ENCODE measurements around the gene MARK2.

MARK2 gene

DNA sequence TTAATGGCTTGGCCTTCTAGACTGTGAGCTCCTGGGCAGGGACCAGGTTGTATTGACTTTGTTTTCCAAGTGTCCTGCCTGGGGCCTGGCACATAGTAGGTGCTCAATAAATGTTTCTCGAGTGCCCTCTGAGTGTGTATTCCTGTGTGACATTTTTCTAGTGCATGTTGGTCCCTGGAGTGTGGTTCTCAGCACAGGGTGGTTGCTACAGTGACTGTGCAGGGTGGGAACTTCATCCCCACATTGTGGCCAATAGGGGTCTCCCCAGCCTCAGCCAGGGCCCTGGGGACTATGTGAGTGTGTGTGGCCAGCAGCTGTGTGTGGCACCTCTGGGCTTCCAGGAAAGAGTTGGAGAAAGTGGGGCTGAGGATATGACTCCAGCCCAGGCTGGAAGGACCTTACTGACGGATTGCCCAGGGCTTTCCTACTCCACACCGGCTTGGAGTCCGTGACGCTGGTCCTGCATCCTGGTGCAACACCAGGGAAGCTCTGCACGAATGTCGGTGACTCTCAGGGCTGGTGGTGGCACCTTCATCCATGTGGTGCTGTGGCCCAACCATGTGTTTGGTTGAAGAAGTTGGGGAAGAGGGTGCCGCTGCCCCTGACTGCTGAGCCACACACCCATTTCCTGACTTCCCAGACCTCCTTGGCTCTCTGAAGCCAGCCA is 9.0 kb upstream of the MARK2 start:
- DNase-seq (ENCODE audit: low spot score), result no peak

DNA sequence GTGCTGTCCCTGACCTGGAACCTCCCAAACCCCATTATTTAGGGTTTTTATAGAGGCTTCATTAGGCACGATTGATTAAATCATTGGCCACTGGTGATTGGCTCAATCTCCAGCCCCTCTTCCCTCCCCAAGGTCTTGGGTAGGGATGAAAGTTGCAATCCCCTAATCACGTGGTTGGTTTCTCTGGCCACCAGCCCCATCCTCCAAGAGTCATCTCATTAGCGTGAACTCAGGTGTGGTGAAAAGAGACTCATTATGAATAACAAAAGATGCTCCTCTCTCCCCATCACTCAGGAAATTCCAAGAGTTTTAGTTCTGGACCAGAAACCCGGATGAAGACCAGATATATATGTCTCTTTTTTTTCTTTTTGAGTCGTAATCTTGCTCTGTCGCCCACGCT is 7.6 kb upstream of the MARK2 start:
- no peak for DNase-seq (ENCODE audit: low spot score)

DNA sequence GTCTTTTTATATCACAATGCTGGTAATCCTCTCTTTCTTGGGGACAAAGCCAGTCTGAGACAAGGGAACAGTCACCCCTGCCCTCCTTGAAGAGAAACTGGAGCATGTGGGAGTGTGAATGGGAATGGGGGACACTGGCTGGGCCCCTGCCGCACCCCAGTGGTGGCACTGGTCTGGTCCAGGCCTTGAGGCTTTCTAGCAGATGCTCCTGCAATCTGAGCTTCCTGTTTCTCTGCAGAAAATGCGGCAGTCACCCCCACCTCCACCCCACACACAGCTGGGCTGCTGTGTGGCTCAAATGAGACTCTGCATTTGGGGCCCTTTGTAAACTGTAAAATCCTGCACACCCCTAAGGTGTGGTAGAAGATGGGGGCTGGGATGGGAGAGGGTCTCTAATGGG is 6.6 kb upstream of the MARK2 start:
- DNase-seq (ENCODE audit: low spot score), result no peak

DNA sequence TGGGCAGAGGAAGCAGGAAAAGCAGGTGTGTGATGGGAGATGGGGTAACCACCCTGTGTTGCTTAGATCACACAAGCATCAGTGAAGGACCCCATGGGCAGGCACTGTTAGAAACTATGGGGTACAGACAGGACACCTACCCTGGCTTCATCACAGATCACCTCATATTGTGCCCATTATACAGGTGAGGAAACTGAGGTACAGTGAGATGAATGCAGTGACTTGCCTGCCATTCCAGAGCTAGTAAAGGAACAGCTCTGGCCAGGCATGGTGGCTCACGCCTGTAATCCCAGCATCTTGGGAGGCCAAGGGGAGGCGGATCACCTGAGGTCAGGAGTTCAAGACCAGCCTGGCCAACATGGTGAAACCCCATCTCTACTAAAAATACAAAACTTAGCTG is 5.9 kb upstream of the MARK2 start:
- DNase-seq (ENCODE audit: low spot score), result no peak

DNA sequence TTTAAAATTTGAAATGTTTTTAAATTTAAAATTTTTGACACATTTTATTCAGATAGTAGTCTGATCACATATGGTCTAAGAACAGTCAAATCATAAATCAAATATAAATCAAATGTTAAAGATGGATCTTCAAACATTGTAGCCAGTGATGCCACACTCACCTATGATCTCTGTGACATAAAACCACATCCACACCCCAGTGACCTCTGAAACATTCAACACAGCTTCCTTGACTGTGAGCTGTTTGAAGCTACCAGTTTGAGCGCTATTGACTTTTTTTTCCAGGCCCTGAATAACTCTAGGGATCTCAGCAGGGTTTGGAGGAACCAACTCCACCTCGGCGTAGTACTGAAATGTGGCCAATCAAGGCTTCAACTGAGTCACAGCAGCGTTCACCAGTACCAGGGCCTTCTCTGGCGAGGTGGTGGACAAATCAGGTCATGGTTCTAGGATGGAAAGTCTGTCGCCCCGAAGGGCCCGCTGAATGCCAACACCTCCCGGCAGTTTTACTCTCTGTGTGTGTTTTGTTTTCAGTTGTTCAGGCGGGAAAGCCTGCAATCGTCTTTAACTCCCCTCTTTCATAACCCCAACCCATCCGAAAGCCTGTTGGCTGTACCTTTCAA is 4.3 kb upstream of the MARK2 start:
- DNase-seq (ENCODE audit: low spot score), result no peak

DNA sequence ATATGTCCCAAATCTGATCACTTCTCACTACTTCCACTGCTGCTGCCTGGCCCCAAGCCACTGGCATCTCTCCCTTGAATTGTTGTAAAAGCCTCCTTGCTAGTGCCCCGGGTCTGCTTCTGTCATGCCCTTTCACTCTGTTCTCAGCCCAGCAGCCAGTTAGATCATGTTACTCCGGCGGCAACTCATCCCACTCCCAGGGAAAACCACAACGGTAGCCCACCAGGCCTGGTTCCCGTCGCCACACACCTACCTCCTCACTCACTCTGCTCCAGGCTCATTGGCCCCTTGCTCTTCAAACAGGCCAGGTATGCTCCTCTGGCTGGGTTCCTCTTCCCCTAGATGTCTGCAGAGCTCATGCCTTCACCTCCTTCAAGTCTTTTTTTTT is 3.8 kb upstream of the MARK2 start:
- DNase-seq (ENCODE audit: low spot score), result no peak

DNA sequence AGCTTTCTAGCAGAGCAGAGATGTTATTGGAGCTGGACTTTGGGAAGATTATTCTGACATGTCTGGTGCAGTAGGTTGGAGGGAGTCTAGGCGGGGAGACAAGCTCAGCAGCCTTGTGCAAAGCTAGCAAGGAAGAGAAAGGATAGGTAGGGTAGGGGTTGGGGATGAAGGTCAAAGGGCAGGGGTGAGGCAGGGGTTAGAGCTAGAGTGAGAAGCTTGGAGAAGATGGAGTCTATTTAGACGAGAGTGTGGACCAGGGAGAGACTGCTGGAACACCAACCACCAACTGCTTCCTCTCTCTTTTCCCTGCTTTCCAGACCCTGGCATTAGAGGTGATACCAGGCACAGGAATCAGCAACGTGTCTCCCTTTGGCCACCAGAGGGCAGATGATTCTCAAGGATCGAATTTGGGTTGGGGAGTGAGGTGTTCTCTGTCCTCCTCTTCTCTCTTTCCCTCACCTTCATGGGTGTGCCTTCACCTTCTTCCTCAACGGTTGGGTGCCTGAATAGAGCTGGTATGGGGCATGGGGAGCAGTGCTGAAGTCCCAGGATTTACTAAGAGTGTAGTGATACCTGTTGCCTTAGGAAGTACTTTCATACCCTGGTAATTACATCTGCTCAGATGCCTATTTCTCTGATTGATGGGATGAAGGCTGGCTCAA is 1.8 kb upstream of the MARK2 start:
- peak; percentile 79 for DNase-seq (ENCODE audit: low spot score)

DNA sequence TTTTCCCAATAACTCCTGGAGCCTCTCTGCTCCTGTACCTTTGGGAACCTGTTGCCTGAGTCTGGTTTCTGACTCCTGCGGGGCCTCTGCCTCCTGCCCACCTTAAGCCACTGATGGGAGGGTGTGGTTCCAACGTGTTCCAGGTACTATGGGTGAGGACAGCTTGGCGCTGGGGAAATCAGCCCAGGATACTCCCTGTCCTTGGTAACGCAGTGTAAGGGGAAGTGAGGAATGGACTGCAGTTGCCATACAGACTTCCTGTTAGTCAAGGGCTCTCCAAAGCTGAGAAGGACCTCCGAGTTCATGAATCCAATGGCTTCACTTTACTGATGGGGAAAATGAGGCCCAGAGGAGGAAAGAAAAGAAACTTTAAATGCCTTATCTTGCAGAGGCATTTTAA is 1.2 kb upstream of the MARK2 start:
- DNase-seq (ENCODE audit: low spot score), result no peak

DNA sequence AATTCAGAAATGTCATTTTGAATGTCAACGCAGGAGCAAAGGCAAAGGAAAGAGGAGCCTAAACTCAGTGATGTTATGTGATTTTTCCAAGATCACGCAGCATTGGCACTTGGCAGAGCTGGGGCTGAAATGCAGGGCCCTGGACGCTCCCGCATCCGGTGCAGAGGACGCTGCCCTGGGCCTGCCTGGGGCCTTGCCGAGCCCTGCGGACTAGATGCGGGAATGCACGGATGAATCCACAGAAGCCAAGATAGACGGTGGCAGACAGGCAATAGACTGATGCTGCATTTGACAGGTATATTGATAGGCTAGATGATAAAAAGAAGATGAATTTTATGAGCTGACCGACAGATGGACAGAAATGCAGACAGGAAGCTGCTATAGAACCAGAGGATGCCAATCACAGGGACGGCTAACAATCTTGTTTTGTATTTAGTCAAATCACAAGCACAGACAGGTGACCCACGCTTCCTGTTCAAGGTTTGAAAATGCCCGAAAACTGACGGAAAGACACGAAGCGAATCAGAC is 696 bp upstream of the MARK2 start:
- DNase-seq (ENCODE audit: low spot score), result no peak

DNA sequence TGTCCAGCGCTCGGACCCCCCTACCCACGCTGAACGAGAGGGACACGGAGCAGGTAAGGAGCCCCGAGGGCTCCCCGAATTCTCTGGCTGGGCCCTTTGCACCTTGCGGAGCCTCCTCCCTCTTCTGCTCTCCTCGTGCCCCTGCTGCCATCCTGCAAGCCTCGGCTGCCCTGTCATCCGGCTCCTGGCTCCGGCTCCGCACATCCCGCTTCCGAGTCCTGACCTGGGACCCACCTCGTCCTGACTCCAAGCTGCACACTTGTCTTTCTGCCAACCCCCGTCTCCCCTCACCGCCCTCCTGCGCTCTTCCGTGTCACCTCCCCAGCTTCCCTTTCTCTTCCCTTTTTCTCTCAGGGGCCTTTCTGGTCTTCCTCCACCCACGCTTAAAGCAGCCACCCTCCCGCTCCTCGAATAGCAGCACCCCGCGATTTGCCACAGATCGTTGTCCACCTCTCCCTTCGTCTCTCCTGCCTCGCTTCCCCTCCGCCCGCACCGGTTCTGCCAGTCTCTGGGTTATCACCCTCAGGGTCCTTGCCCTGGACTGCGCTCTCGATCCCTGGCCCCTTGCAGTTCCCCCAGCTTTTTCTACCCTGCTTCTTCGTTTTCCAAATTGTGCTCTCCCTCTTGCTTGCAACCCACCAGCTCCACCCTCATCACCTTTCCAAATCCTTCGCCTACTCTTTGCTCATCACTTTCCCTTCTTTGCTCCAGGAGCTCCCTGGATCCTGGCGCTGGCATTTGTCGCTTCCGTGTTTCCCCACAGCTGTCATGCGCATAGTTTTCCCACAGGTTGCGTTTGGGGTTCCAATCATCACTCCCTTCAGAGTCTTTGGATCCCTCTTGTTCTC is 822 bp downstream of the MARK2 start:
- no peak for DNase-seq (ENCODE audit: low spot score)

DNA sequence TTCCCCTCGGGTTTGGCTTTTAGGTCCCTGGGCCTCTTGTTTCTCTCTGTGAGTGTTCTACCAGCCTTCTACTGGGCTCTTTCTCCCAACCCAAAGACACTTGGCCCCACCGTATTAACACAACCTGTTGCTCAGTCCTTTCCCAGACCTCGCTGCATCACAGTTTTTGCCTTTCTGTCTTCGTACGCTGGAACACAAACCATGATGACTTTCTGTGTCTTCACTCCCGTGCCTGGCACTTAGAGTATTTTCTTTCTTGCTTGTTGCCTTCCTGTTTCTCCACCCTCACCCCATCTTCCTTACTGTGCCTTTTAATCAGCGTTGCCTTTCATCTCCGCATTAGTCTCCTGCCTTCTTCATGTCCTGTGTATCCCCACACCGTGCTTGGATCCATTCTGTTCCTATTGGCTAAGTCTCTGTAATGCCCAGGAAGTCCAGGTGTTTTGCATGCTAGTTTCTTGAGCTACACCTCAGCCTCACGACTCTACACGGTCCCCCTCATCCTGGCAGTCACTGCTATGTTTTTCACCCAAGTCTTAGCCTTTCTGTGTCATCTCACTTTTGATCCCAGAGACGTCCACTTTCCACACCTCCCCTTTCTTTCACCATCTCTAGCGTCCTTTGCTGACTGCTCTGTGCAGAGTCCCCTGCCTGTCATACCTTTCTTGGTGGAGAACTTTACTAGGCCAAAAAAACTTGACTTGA is 1.6 kb downstream of the MARK2 start:
- no peak for DNase-seq (ENCODE audit: low spot score)

DNA sequence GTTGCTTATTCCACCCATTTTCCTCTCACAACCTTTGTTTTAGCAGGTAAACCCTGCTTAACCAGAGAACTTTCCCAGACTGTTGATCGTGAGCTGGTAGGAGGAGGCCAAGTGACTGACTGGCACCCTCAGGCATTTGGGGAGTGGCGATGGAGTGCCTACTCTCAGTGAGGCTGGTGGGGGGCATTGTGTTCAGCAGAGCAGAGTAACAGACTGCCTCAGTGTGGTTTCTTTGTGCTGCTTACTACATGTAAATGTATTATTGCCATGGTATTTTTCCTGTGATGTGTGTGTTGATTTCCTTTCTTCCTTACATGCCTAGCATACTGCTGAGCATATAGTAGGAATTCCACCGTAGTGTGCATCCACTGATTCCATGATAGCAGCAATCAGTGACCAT is 2.6 kb downstream of the MARK2 start:
- no peak for DNase-seq (ENCODE audit: low spot score)

DNA sequence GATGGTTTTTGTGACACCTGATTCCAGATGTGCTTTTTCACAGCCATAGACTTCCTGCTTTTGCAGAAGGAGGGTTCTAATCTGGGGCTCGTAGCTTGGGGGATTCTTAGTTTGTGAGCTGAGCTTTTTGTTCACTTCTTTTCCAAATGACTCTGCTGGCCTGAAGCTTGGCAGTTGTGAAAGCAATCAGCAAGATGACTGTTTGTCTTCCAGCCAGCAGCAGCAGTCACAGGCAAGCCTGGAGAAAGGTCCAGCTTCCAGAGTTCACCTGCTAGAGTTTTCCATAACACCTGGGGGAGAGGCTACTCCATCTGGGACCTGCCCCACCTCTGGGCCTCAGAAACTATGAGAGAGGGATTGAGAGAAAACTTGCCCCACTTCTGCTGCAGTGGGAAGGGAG is 4.1 kb downstream of the MARK2 start:
- DNase-seq (ENCODE audit: low spot score), result no peak

DNA sequence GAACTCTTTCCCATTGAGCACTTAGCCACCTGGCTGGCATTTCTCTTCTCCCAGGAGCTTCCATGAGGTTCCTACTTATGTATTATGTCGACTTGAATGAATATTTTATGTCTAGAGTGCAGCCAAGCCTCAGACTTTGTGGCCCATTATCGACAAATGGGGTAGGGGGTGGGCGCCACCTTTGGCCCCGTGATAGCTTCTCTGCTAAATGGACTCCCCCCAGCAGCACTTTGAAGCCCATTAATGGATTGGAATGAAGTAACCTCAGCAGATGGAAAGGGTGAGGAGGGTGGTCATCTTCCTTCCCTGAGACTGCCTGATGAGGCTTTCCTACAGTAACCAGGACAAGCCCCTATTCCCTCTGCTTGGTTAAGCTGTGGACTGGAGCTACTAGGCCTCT is 5.9 kb downstream of the MARK2 start:
- no peak for DNase-seq (ENCODE audit: low spot score)

DNA sequence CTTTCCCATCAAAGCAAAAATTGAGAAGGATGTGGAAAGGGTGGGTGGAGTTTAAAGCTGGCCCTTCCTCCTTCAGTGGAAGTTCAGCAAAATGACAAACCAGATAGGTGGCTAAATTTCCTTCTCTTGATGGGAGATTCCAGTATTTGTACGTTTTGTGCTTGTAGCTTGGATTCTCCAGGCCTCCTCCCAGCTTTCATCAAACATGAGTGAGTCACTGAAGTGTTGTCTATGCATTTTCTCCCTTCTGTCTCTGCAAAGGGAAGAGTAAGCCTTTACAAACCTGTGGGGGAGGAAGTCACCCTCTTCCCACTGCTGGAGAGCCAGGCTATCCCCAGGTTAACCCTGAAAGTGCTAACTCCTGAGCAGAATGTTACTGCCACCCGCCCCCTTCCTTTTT is 6.4 kb downstream of the MARK2 start:
- no peak for DNase-seq (ENCODE audit: low spot score)

DNA sequence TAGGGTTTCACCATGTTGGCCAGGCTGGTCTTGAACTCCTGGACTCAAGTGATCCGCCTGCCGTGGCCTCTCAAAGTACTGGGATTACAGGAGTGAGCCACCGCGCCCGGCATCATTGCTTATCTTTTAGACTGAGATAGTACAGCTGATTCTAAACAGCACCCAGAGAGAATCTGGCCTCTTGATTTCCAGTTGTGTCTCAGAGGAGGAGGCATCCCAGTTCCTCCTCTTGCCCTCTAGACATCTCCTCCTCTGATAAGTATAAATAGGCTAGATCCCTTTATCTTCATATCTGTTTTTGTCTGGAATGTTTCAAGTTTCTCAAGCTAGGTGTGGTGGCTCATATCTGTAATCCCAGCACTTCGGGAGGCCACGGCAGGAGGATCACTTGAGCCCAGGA is 7.0 kb downstream of the MARK2 start:
- DNase-seq (ENCODE audit: low spot score), result no peak

DNA sequence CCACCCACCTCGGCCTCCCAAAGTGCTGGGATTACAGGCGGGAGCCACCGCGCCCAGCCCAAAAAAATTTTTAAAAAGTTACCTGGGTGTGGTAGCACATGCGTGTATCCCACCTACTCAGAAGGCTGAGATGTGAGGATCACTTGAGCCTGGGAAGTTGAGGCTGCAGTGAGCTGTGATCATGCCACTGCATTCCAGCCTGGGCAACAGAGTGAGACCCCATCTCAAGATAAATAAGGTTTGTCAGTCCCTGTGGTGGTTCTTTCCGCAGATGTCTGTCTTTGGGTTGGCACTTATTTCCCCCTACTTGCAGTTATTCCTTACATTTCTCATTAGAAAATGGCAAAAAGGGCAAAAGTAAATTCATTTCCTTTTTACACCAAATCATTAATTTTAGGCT is 8.0 kb downstream of the MARK2 start:
- no peak for DNase-seq (ENCODE audit: low spot score)

DNA sequence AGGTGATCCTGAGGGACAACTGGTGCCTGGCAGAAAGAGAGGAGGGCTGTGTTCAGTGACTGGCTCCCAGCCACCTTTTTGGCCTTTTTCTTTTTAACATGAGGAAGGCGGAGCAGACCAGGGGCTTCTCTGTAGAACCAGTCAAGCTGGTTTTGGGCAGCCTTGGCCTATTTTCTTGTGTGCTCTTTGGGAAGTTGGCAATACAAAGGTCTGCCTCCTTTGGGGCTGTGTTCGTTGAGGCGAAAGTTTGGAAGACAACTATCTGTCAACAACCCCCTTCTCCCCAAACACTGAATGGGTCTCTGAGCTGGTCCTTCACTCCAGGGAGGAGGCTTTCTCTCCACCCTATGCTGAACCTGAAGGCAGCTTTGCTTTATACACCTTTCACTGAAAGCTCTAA is 8.5 kb downstream of the MARK2 start:
- DNase-seq (ENCODE audit: low spot score), result no peak

DNA sequence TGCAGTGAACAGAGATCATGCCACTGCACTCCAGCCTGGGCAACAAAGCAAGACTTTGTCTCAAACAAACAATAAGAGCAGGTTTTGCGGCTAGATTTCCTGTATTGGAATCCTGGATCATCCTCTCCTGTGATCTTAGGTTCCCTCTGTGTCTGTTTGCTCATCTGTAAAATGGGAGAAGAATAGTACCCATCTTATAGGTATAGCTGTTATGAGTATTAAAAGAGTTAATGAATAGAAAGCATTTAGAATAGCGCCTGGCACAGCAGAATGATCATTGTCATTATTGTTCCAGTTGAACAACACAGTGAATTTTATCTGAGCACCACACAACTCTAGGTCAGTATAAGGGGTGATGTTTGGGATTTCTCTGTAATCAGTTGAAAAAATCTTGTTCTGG is 10.8 kb downstream of the MARK2 start:
- DNase-seq (ENCODE audit: low spot score), result no peak

DNA sequence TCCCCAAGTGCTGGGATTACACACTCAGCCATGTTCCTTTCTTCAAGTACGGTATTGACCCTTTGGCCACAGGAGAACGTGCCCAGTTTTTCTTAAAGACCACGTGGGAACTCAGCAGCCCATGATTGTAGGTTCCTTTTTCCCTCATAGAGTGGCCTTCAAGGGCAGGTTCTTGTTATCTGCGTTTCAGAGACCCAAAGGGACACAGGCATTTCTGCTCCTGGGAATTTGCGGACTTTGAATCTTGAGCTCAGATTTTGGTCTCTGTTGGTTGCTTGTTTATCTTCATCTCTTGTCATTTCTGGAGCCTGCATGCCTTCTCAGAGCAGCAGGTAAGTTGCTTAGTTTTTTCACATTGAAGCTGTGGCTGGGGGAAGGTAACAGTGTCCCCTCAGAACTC is 12.0 kb downstream of the MARK2 start:
- DNase-seq (ENCODE audit: low spot score), result no peak

DNA sequence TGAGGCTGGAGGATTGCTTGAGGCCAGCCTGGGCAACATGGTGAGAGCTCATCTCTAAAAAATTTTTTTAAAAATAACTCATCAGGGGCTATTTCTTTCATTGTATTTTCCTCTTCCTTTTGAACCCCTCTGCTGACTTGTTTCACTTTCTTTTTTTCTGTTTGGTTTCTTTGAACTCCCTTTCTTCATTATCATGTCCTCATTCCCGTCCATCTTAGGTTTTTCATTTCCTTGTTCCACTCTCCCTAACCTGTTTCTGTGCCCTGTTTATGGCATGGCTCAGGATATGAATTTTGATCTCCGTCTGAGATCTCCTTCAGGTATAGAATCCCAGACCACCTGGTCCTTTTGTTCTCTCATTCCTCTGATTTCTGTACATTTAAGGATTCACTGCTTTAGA is 12.5 kb downstream of the MARK2 start:
- DNase-seq (ENCODE audit: low spot score), result no peak

DNA sequence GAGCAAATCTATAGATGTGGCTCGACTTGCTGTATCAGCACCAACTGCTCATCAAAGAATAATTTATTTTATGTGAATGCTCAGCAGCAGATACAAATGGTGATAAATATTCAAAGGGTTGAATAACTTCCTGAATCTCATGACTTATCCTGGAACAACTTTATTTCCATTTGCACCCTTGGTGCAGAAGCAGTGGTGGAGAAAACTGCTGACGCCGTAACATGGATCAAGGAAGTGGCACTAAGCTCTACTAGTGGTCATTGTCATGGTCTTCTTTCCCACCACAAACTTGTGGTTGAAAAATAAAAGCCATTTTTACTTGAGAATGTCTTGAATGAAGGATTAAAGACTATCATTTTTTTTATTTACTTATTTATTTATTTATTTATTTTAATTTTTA is 14.6 kb downstream of the MARK2 start:
- DNase-seq (ENCODE audit: low spot score), result no peak
